ENCODE measurements around the gene FBN2.
"Not testable (repeated sequence)": the region's sequence is repeated elsewhere in the genome, so short reads cannot be mapped to it uniquely, and the experiment has no call there.

FBN2 gene

GRCh38 chr5:128472919-128473318 lies 65.1 kb downstream of the FBN2 start:
- no peaks in the 10 kb centered on the region for H3K4me1 ChIP-seq (ENCODE audit: control insufficient read depth, insufficient read depth, low read length)
- H3K4me3 ChIP-seq (ENCODE audit: low read depth, low read length), result no peak overlapping the region
- no peaks in the 10 kb centered on the region for H3K27me3 ChIP-seq (ENCODE audit: control insufficient read depth, insufficient read depth, low read length)
- H3K36me3 ChIP-seq (ENCODE audit: control insufficient read depth, insufficient read depth, low read length), result no peaks in the 10 kb centered on the region
- no peak overlapping the region for H3K9ac ChIP-seq (ENCODE audit: low read depth, low read length)
- H3K9me3 ChIP-seq (ENCODE audit: control insufficient read depth, insufficient read depth, low read length), result no peaks in the 10 kb centered on the region

- no peaks in the 10 kb centered on the region for H3K4me1 ChIP-seq (ENCODE audit: control insufficient read depth, insufficient read depth, low read length)
- H3K36me3 ChIP-seq (ENCODE audit: control insufficient read depth, insufficient read depth, low read length), result no peaks in the 10 kb centered on the region
- H3K4me3 ChIP-seq (ENCODE audit: low read depth, low read length), result no peak overlapping the region
Measured at GRCh38 chr5:128472036-128472435, 66.0 kb downstream of the FBN2 start.

GRCh38 chr5:128470663-128471062 lies 67.4 kb downstream of the FBN2 start:
- Histone ChIP-seq H3K36me3 (ENCODE audit: control insufficient read depth, insufficient read depth, low read length) (no peaks in the 10 kb centered on the region), H3K27me3 (ENCODE audit: control insufficient read depth, insufficient read depth, low read length) (no peaks in the 10 kb centered on the region), H3K9me3 (ENCODE audit: control insufficient read depth, insufficient read depth, low read length) (no peaks in the 10 kb centered on the region), H3K9ac (ENCODE audit: low read depth, low read length) (no peak overlapping the region), H3K4me3 (ENCODE audit: low read depth, low read length) (no peak overlapping the region), H3K4me1 (ENCODE audit: control insufficient read depth, insufficient read depth, low read length) (no peaks in the 10 kb centered on the region)

More at GRCh38 chr5:128472036-128472435, 66.0 kb downstream of the FBN2 start:
- Histone ChIP-seq H3K9me3 (ENCODE audit: control insufficient read depth, insufficient read depth, low read length) (no peaks in the 10 kb centered on the region), H3K27me3 (ENCODE audit: control insufficient read depth, insufficient read depth, low read length) (no peaks in the 10 kb centered on the region), H3K9ac (ENCODE audit: low read depth, low read length) (no peak overlapping the region)

- Histone ChIP-seq H3K9ac (ENCODE audit: low read depth, low read length) (no peak overlapping the region), H3K4me1 (ENCODE audit: control insufficient read depth, insufficient read depth, low read length) (no peaks in the 10 kb centered on the region), H3K27me3 (ENCODE audit: control insufficient read depth, insufficient read depth, low read length) (no peaks in the 10 kb centered on the region), H3K9me3 (ENCODE audit: control insufficient read depth, insufficient read depth, low read length) (no peaks in the 10 kb centered on the region), H3K4me3 (ENCODE audit: low read depth, low read length) (no peak overlapping the region), H3K36me3 (ENCODE audit: control insufficient read depth, insufficient read depth, low read length) (no peaks in the 10 kb centered on the region)
Measured at GRCh38 chr5:128469912-128470311, 68.1 kb downstream of the FBN2 start.

- no peak overlapping the region for H3K4me3 ChIP-seq (ENCODE audit: low read depth, low read length)
- no peaks in the 10 kb centered on the region for H3K4me1 ChIP-seq (ENCODE audit: control insufficient read depth, insufficient read depth, low read length)
- no peak overlapping the region for H3K9ac ChIP-seq (ENCODE audit: low read depth, low read length)
- H3K9me3 ChIP-seq (ENCODE audit: control insufficient read depth, insufficient read depth, low read length), result no peaks in the 10 kb centered on the region
- no peaks in the 10 kb centered on the region for H3K36me3 ChIP-seq (ENCODE audit: control insufficient read depth, insufficient read depth, low read length)
- H3K27me3 ChIP-seq (ENCODE audit: control insufficient read depth, insufficient read depth, low read length), result no peaks in the 10 kb centered on the region
Measured at GRCh38 chr5:128466980-128467379, 71.1 kb downstream of the FBN2 start.

- Histone ChIP-seq H3K36me3 (ENCODE audit: control insufficient read depth, insufficient read depth, low read length) (no peaks in the 10 kb centered on the region), H3K27me3 (ENCODE audit: control insufficient read depth, insufficient read depth, low read length) (no peaks in the 10 kb centered on the region), H3K9me3 (ENCODE audit: control insufficient read depth, insufficient read depth, low read length) (no peaks in the 10 kb centered on the region), H3K4me3 (ENCODE audit: low read depth, low read length) (no peak overlapping the region), H3K4me1 (ENCODE audit: control insufficient read depth, insufficient read depth, low read length) (no peaks in the 10 kb centered on the region), H3K9ac (ENCODE audit: low read depth, low read length) (no peak overlapping the region)
Measured at GRCh38 chr5:128466554-128466953, 71.5 kb downstream of the FBN2 start.

- H3K4me1 ChIP-seq (ENCODE audit: control insufficient read depth, insufficient read depth, low read length), result no peaks in the 10 kb centered on the region
- no peak overlapping the region for H3K9ac ChIP-seq (ENCODE audit: low read depth, low read length)
- no peaks in the 10 kb centered on the region for H3K27me3 ChIP-seq (ENCODE audit: control insufficient read depth, insufficient read depth, low read length)
- H3K4me3 ChIP-seq (ENCODE audit: low read depth, low read length), result no peak overlapping the region
- H3K9me3 ChIP-seq (ENCODE audit: control insufficient read depth, insufficient read depth, low read length), result no peaks in the 10 kb centered on the region
- H3K36me3 ChIP-seq (ENCODE audit: control insufficient read depth, insufficient read depth, low read length), result no peaks in the 10 kb centered on the region
Measured at GRCh38 chr5:128464596-128464995, 73.4 kb downstream of the FBN2 start.

- Histone ChIP-seq H3K27me3 (ENCODE audit: control insufficient read depth, insufficient read depth, low read length) (no peaks in the 10 kb centered on the region), H3K4me3 (ENCODE audit: low read depth, low read length) (no peak overlapping the region), H3K36me3 (ENCODE audit: control insufficient read depth, insufficient read depth, low read length) (no peaks in the 10 kb centered on the region), H3K4me1 (ENCODE audit: control insufficient read depth, insufficient read depth, low read length) (no peaks in the 10 kb centered on the region), H3K9ac (ENCODE audit: low read depth, low read length) (no peak overlapping the region), H3K9me3 (ENCODE audit: control insufficient read depth, insufficient read depth, low read length) (no peaks in the 10 kb centered on the region)
Measured at GRCh38 chr5:128462330-128462729, 75.7 kb downstream of the FBN2 start.

GRCh38 chr5:128457147-128457915 lies 80.7 kb downstream of the FBN2 start:
- H3K27me3 ChIP-seq (ENCODE audit: control insufficient read depth, insufficient read depth, low read length); H3K9me3 ChIP-seq (ENCODE audit: control insufficient read depth, insufficient read depth, low read length); H3K4me3 ChIP-seq (ENCODE audit: low read depth, low read length); H3K9ac ChIP-seq (ENCODE audit: low read depth, low read length); H3K4me1 ChIP-seq (ENCODE audit: control insufficient read depth, insufficient read depth, low read length); H3K36me3 ChIP-seq (ENCODE audit: control insufficient read depth, insufficient read depth, low read length): not testable (repeated sequence)

- Histone ChIP-seq H3K4me1 (ENCODE audit: control insufficient read depth, insufficient read depth, low read length) (no peaks in the 10 kb centered on the region), H3K36me3 (ENCODE audit: control insufficient read depth, insufficient read depth, low read length) (no peaks in the 10 kb centered on the region), H3K9ac (ENCODE audit: low read depth, low read length) (no peak overlapping the region), H3K9me3 (ENCODE audit: control insufficient read depth, insufficient read depth, low read length) (no peaks in the 10 kb centered on the region), H3K4me3 (ENCODE audit: low read depth, low read length) (no peak overlapping the region), H3K27me3 (ENCODE audit: control insufficient read depth, insufficient read depth, low read length) (no peaks in the 10 kb centered on the region)
Measured at GRCh38 chr5:128455841-128456361, 82.1 kb downstream of the FBN2 start.

GRCh38 chr5:128453121-128453520 lies 84.9 kb downstream of the FBN2 start:
- Histone ChIP-seq H3K4me3 (ENCODE audit: low read depth, low read length) (no peak overlapping the region), H3K36me3 (ENCODE audit: control insufficient read depth, insufficient read depth, low read length) (no peaks in the 10 kb centered on the region), H3K9ac (ENCODE audit: low read depth, low read length) (no peak overlapping the region), H3K9me3 (ENCODE audit: control insufficient read depth, insufficient read depth, low read length) (no peaks in the 10 kb centered on the region), H3K27me3 (ENCODE audit: control insufficient read depth, insufficient read depth, low read length) (no peaks in the 10 kb centered on the region), H3K4me1 (ENCODE audit: control insufficient read depth, insufficient read depth, low read length) (no peaks in the 10 kb centered on the region)

- H3K9ac ChIP-seq (ENCODE audit: low read depth, low read length); H3K9me3 ChIP-seq (ENCODE audit: control insufficient read depth, insufficient read depth, low read length); H3K4me1 ChIP-seq (ENCODE audit: control insufficient read depth, insufficient read depth, low read length); H3K27me3 ChIP-seq (ENCODE audit: control insufficient read depth, insufficient read depth, low read length); H3K36me3 ChIP-seq (ENCODE audit: control insufficient read depth, insufficient read depth, low read length); H3K4me3 ChIP-seq (ENCODE audit: low read depth, low read length): not testable (repeated sequence)
Measured at GRCh38 chr5:128447224-128447623, 90.8 kb downstream of the FBN2 start.

All from iPS-15b (cell line).